Muscle of arm (tissue), 14 donors: ENCODE measurements around the gene CTSH. TPM values are rescaled to one million over a fixed set of nuclear protein-coding genes. Genes with fewer than 3 reads are reported as not detected.

ENCODE experiments used
- DNase-seq: peaks from one replicate; pipeline ENCODE4 v3.0.0-alpha.2; 2013
- long read RNA-seq, 11 donors: transcript quantifications; one replicate each; lab custom pipeline, GENCODE V29; 2026
- polyA plus RNA-seq, 12 donors: library from polyadenylated mRNA; unstranded; fragments of 120-200 nt; gene quantifications; one replicate each; pipeline ENCODE4 v1.2.1, GENCODE V29; 2013; ENCODE audit not compliant: insufficient read length in 12 of 12

The CTSH gene
- 10 to 100 TPM in 11 of 12 donors, not detected in 1; 14.4 to 84.1 (median 27.4) TPM for polyA plus RNA-seq
- long read RNA-seq, donor 1, transcript CTSH-204 (3 exons, 2,138 nt): minor isoform, 7 of 89 reads
- long read RNA-seq, donor 1, transcript CTSH-201 (12 exons, 2,190 nt): major isoform, 52 of 89 reads
- long read RNA-seq, donor 1, transcript CTSH-211 (5 exons, 556 nt): minor isoform, 6 of 89 reads
- long read RNA-seq, donor 1, partial matches to known transcripts: 14 of 89 reads
- long read RNA-seq, donor 1, other reads (novel, unspliced or antisense): 10 of 89 reads
- long read RNA-seq, donor 2, partial matches to known transcripts: 0 of 3 reads
- long read RNA-seq, donor 2, other reads (novel, unspliced or antisense): 0 of 3 reads
- long read RNA-seq, donor 3, partial matches to known transcripts: 0 of 2 reads
- long read RNA-seq, donor 3, other reads (novel, unspliced or antisense): 0 of 2 reads
- long read RNA-seq, donor 4, partial matches to known transcripts: 0 of 4 reads
- long read RNA-seq, donor 4, other reads (novel, unspliced or antisense): 0 of 4 reads
- long read RNA-seq, donor 5, partial matches to known transcripts: 0 of 6 reads
- long read RNA-seq, donor 5, other reads (novel, unspliced or antisense): 0 of 6 reads
- long read RNA-seq, donor 6, partial matches to known transcripts: 0 of 2 reads
- long read RNA-seq, donor 6, other reads (novel, unspliced or antisense): 0 of 2 reads
- long read RNA-seq, donor 7, partial matches to known transcripts: 0 of 3 reads
- long read RNA-seq, donor 7, other reads (novel, unspliced or antisense): 0 of 3 reads
- long read RNA-seq, donor 8, partial matches to known transcripts: 0 of 8 reads
- long read RNA-seq, donor 8, other reads (novel, unspliced or antisense): 5 of 8 reads
- long read RNA-seq, donor 9, transcript CTSH-201 (12 exons, 2,190 nt): major isoform, 5 of 9 reads
- long read RNA-seq, donor 9, partial matches to known transcripts: 0 of 9 reads
- long read RNA-seq, donor 9, other reads (novel, unspliced or antisense): 0 of 9 reads
- long read RNA-seq, donor 10, partial matches to known transcripts: 0 of 1 reads
- long read RNA-seq, donor 10, other reads (novel, unspliced or antisense): 0 of 1 reads
- long read RNA-seq, donor 11, transcript CTSH-201 (12 exons, 2,190 nt): major isoform, 10 of 10 reads
- long read RNA-seq, donor 11, partial matches to known transcripts: 0 of 10 reads
- long read RNA-seq, donor 11, other reads (novel, unspliced or antisense): 0 of 10 reads

DNA sequence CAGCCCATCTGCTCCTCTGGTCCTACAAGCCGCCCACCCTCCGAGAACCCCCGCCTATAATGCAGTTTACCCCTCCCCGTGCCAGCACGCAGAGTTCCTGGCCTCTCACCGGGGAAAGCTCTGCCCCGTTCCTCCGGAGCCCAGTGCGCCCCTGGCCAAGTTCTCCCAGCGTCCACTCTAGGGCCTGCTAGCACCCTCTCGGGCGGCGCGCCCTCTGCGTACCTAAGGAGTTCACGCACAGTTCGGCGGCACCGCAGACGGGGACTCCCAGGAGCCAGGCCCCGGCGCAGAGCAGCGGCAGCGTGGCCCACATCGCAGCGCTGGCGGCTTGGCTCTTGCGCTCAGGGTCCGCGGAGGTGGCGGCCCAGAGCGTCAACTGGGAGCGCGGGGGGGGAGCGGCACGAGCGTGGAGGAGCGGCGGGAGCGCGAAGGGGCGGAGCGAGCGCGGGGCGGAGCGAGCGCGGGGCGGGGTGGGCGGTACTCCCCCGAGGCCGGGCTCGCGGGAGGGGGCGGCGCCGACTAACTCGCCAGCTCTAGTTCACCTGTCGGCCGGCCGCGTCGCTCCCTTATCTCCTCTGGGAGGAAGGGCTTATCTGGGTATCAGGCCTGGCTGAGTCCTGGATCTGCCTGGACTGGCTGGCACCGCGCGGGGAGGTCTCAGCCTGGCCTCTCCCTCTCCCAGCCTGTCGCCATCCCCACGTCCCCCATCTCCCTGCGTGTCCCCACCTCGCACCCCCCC lies at the start of gene CTSH:
Gene CTSH, minus strand, starts transcription at position 378 of the 739 bp plus-strand sequence. Its CDS starts 65 bp downstream, at position 313.
- DNase-seq: no peak

DNA sequence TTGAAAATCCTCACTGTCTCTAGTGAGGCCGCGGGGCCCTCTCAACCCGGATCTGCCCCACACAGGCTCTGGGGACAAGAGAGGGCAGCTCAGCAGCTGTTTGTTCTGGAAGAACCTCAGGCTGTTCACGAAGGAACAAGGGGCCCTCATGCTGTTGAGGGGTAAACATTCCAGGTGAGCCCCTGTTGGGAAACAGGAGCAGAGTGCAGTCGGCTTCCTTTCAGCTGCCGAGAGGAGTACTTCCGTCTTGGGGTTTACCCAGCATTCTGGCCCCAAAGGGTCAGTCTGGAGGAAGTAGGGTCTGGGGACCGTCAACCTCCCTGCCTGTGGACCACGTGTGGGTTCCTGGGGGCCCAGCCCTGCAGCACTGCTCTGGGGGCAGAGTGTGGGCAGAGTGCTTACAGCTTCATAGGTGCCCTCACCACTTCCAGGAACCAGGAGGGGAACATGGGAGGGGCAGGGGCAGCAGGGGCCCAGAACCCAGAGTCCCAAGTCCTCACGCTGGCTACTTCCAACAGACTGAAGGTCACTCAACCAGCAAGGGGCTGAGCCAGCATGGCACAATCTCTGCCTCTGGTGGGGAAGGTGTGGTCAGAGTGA lies 49.2 kb upstream of the CTSH start:
- DNase-seq: no peak

GRCh38 chr15:78993257-78993930 lies 48.5 kb upstream of the CTSH start:
- no peak for DNase-seq

DNA sequence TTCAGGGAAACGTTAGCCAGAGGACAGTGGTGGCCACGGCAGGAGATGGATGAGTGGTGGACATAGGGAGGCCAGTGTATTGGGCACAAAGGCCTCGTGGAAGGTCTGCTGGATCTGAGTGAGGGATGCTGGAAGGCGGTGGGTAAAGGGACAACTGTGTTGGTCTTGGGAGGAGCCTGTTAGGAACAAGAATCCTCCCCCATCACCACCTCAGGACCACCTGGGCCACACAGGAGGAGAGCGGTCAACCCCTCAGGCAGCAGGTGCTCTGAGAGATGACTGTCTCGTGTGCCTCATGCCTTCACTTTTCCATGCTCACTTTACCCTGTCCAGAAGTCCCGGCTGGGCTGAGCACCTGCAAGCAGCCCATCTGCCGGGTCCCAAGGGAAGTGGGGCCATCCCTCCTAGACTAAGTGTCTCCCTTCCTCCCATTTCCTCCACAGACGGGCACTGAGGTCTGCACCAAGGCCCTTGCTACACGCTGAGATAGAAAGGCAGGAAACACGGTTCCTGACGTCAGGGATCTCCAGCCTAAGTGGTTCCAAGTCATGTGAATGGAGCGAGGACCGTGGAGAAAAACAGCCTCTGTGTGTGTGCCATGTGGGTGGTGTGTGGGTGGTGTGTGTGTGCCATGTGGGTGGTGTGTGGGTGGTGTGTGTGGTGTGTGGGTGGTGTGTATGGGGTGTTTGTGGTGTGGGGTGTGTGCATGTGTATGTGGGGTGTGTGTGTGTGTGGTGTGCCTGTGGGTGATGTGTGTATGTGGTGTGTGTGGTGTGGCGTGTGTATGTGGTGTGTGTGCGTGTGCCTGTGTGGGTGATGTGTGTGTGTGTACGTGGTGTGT lies 47.8 kb upstream of the CTSH start:
- DNase-seq: no peak

DNA sequence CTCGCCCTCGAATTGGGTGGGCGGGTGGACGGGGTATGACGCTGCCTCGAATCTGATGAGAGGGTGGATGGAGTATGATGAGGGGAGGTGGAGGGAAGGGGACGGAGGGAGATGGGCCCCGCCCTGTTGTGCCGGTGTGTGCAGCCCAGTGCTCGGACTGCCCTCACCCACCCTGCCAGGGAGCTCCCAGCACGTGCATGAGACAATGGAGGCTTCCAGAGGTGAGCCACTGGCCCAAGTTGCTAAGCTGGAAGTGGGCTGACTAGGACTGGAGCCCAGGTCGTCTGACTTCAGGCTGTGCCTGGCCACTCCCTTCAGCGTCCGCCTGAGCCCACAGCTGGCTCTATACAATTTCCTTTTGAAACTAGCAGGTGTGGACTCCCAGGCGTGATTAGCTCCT lies 47.0 kb upstream of the CTSH start:
- no peak for DNase-seq

DNA sequence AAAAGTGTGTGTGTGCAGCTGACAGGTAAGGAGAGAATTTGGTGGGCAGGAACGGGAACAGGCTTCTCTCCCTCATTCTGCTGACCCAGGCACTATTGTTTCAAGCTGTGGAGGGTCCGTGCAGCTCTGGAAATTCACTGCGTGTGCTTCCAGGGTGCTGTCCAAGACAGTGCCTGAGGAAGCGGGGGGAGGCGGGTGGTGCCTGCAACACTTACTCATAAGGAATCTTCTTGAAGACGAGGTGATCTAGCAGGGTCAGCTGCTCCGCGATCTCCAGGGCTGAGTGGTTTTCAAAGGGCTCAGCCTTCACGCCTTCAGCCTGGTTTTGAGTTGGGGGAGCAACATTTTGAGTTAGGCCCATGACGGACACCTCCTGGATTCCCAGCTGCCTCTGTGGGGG lies 46.6 kb upstream of the CTSH start:
- DNase-seq: no peak

DNA sequence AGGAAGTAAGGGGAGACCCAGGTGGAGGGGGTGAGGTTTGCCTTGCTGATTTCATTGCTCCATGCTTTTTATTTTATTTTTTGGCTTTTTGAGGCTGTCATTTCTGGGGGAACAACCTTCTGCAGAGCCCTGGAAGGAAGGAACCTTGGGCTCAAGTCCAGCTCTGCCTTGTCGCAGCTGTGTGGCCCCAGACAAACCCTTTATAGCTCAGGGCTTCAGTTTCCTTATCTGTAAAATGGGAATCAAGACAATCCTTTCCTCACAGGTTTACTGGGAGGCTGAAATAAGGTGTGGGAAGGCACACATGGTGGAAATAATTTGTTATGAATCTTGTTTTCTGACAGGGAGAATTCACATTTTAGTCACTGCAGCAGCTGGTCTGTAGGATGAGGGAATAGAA lies 45.4 kb upstream of the CTSH start:
- DNase-seq: no peak

- DNase-seq: no peak
These were observed 44.9 kb upstream of the CTSH start for GRCh38 chr15:78989701-78990240.

GRCh38 chr15:78988361-78988911 lies 43.6 kb upstream of the CTSH start:
- DNase-seq: no peak

- DNase-seq: no peak
These were observed 42.9 kb upstream of the CTSH start for GRCh38 chr15:78987556-78988360.

DNA sequence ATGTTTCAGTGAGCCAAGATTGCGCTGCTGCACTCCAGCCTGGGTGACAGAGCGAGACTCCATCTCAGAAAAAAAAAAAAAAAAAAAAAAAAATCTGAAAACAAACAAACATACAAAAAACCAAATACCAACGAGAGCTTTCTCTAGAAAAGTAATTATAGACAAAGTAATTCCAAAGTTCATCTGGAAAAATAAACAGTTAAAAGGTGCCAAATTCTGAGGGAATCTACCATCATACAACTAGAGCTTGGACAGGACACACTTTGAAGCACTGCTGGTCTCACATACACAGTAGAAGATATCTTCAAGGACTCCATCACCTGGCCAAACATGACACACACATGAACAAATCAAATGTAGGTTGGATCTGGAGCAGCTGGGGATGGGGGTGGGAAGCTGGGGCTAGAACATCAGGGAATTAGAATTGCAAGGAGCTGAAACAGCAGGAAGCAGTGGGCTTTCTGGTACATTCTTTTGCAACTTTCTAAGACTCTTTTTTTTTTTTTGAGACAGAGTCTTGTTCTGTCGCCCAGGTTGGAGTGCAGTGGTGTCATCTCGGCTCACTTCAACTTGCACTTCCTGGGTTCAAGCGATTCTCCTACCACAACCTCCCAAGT lies 41.1 kb upstream of the CTSH start:
- DNase-seq: no peak

GRCh38 chr15:78984041-78984440 lies 39.2 kb upstream of the CTSH start:
- DNase-seq: no peak

DNA sequence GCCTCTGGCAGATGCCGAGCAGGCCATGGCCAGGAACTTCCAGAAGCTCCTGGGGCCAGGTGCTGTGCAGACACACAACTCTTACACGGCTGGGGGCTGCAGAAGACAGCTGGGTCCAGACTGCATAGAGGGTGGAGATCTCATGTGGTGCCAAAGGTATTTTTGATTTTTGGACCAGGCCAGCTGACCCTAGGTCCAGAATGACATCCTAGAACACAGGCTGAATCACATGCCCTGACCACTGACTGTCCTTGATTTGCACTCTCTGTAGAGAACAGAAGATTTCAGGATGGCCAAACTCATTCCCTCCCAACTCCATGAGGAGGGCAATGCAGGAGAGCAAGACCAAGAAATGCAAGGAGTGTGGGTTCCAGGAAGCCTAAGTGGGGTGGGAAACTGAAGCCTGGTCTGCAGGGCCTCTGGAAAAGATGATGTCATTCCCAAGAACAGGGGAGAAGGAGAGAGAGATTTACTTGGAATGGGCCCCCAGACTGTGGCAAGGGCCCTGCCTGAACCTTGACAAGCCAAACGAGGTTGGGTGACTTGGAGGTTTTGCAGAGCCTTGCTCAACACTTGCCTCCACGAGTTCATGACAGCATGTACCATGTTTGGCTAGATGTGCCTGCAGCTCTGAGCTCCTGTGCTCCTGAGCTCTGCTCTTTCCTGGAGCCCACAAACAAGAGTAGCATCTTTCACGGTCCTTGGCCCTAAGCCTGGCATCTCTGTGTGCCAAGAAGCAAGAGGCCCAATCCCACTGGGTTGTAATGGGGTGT lies 38.5 kb upstream of the CTSH start:
- no peak for DNase-seq

DNA sequence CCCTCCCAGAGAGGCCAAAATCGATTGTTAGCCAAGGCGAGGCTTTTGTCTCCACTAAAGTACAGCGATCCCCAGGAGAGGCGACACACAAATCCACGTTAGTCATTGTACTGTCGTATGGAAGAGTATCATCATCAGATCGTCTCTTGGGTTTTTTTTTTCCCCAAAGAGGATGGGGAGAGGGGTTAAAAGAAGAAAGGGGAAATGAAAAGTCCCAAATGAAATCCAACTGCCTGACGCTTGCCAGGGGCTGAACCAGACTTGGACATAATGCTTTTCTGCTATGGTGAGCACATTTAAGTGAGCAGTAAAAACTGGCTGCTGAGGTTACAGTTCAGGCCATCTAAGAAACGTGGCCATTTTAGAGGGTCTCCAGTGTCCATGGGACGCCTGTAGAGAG lies 37.9 kb upstream of the CTSH start:
- DNase-seq: no peak

GRCh38 chr15:78981532-78982313 lies 36.9 kb upstream of the CTSH start:
- no peak for DNase-seq
